ENCODE data around the gene EVA1C. TPM values are rescaled to one million over a fixed set of nuclear protein-coding genes. Genes with fewer than 3 reads are reported as not detected.

EVA1C gene
- total RNA-seq, 1 experiment from 2014 or later = 22.2 TPM

GRCh38 chr21:32549440-32549839 lies 136.9 kb downstream of the EVA1C start:
- Mint-ChIP-seq H3K9me3 (ENCODE audit: unreplicated experiment) (no peaks in the 10 kb centered on the region), H3K27me3 (ENCODE audit: insufficient read depth, unreplicated experiment) (peaks cover 16% of the 10 kb centered on the region), H3K36me3 (ENCODE audit: insufficient read depth, unreplicated experiment) (no peaks in the 10 kb centered on the region), H3K4me3 (ENCODE audit: unreplicated experiment) (no peak overlapping the region), H3K27ac (ENCODE audit: low read depth, unreplicated experiment) (no peak overlapping the region), H3K4me1 (ENCODE audit: insufficient read depth, unreplicated experiment) (no peaks in the 10 kb centered on the region)
- POLR2A ChIA-PET = no interaction called here
- TF ChIP-seq CTCF (IDR thresholded peaks at IDR 0.05; ENCODE audit: unreplicated experiment) = no peak
- intact Hi-C loops (cut with micrococcal nuclease) = no loop called here
- DNase-seq (ENCODE audit: unreplicated experiment) = no peak
- CTCF ChIA-PET = interaction anchor here (1.2 kb wide), 1 partner anchor 21 kb away, joined by 4 read pairs; no protein-coding TSS in a partner anchor
- no TSS peak for BruUV-seq (replicated peaks)

GRCh38 chr21:32549886-32550285 lies 137.4 kb downstream of the EVA1C start:
- POLR2A ChIA-PET = no interaction called here
- CTCF ChIA-PET = interaction anchor here (1.2 kb wide), 1 partner anchor 21 kb away, joined by 4 read pairs; no protein-coding TSS in a partner anchor
- intact Hi-C loops (cut with micrococcal nuclease) = no loop called here
- BruUV-seq (replicated peaks) = no TSS peak
- no peaks in the 10 kb centered on the region for H3K9me3 Mint-ChIP-seq (ENCODE audit: unreplicated experiment)
- peaks cover 16% of the 10 kb centered on the region for H3K27me3 Mint-ChIP-seq (ENCODE audit: insufficient read depth, unreplicated experiment)
- no peak for TF ChIP-seq CTCF (IDR thresholded peaks at IDR 0.05; ENCODE audit: unreplicated experiment)
- H3K36me3 Mint-ChIP-seq (ENCODE audit: insufficient read depth, unreplicated experiment) = no peaks in the 10 kb centered on the region
- H3K4me3 Mint-ChIP-seq (ENCODE audit: unreplicated experiment) = no peak overlapping the region
- no peak for DNase-seq (ENCODE audit: unreplicated experiment)
- H3K4me1 Mint-ChIP-seq (ENCODE audit: insufficient read depth, unreplicated experiment) = peaks cover 2% of the 10 kb centered on the region
- H3K27ac Mint-ChIP-seq (ENCODE audit: low read depth, unreplicated experiment) = no peak overlapping the region

GRCh38 chr21:32554832-32555638 lies 142.5 kb downstream of the EVA1C start:
- CTCF ChIA-PET = interaction anchor here (1.2 kb wide), 1 partner anchor 14 kb away, joined by 5 read pairs; no protein-coding TSS in a partner anchor
- Mint-ChIP-seq H3K27me3 (ENCODE audit: insufficient read depth, unreplicated experiment) (no peaks in the 10 kb centered on the region), H3K4me1 (ENCODE audit: insufficient read depth, unreplicated experiment) (peaks cover 6% of the 10 kb centered on the region), H3K4me3 (ENCODE audit: unreplicated experiment) (no peak overlapping the region), H3K9me3 (ENCODE audit: unreplicated experiment) (no peaks in the 10 kb centered on the region), H3K36me3 (ENCODE audit: insufficient read depth, unreplicated experiment) (no peaks in the 10 kb centered on the region), H3K27ac (ENCODE audit: low read depth, unreplicated experiment) (no peak overlapping the region)
- BruUV-seq (replicated peaks) = no TSS peak
- no peak for DNase-seq (ENCODE audit: unreplicated experiment)
- TF ChIP-seq CTCF (IDR thresholded peaks at IDR 0.05; ENCODE audit: unreplicated experiment) = no peak
- intact Hi-C loops (cut with micrococcal nuclease) = no loop called here
- POLR2A ChIA-PET = no interaction called here

GRCh38 chr21:32558106-32558505 lies 145.6 kb downstream of the EVA1C start:
- no peak overlapping the region for H3K27ac Mint-ChIP-seq (ENCODE audit: low read depth, unreplicated experiment)
- intact Hi-C loops (cut with micrococcal nuclease) = no loop called here
- no peaks in the 10 kb centered on the region for H3K27me3 Mint-ChIP-seq (ENCODE audit: insufficient read depth, unreplicated experiment)
- H3K9me3 Mint-ChIP-seq (ENCODE audit: unreplicated experiment) = no peaks in the 10 kb centered on the region
- H3K36me3 Mint-ChIP-seq (ENCODE audit: insufficient read depth, unreplicated experiment) = no peaks in the 10 kb centered on the region
- ChIA-PET POLR2A (interaction anchor here (0.6 kb wide), 1 partner anchor 43 kb away, joined by 3 read pairs; no protein-coding TSS in a partner anchor), CTCF (interaction anchor here (4.5 kb wide), 1 partner anchor 12 kb away, joined by 20 read pairs; no protein-coding TSS in a partner anchor)
- no peak for TF ChIP-seq CTCF (IDR thresholded peaks at IDR 0.05; ENCODE audit: unreplicated experiment)
- DNase-seq (ENCODE audit: unreplicated experiment) = no peak
- H3K4me3 Mint-ChIP-seq (ENCODE audit: unreplicated experiment) = no peak overlapping the region
- peaks cover 6% of the 10 kb centered on the region for H3K4me1 Mint-ChIP-seq (ENCODE audit: insufficient read depth, unreplicated experiment)
- BruUV-seq (replicated peaks) = no TSS peak
